K562 (cell line): ENCODE results near the gene SUMF2. TPM values are rescaled to one million over a fixed set of nuclear protein-coding genes. Genes with fewer than 3 reads are reported as not detected.

Source experiments
- ATAC-seq: fragments of 200-7000 bp; cut with Tn5 transposase; 3 replicates; pipeline ENCODE4 v1.9.1; 2020; ENCODE audit warnings: moderate library complexity
- BruUV-seq: library from RNA; stranded (reverse); fragments of 400-500 nt; replicated peaks from 2 replicates; lab custom pipeline; 2021; lab: Mats Ljungman, UMichigan
- CTCF ChIA-PET: fragments of 300-600 bp; formaldehyde crosslinking; extraction: SDS; loops from one replicate; lab custom pipeline; 2021; ENCODE audit warnings: low intra/inter-chr PET ratio; lab: Yijun Ruan, JAX
- POLR2A ChIA-PET: fragments of 300-600, 350-650 bp; sonication (Branson Sonifier 250); formaldehyde crosslinking; extraction: SDS; loops from one replicate; lab custom pipeline; 2021; ENCODE audit warnings: antibody characterized with exemption, inconsistent platforms; lab: Yijun Ruan, JAX
- DNase-seq, 4 experiments: peaks; one replicate each; pipeline versions ENCODE4 v3.0.0 to v3.0.0-alpha.2; 2011 to 2018; ENCODE audit warnings: low spot score in 3 of 4, mixed read lengths in 3 of 4; ENCODE audit errors: extremely low read depth in 1 of 4
- FAIRE-seq: peaks from 2 replicates; lab custom pipeline; 2011; peaks lifted over from hg19 to GRCh38; lab: Jason Lieb, UNC
- H2AFZ ChIP-seq: 2 replicates; pipeline ENCODE4 v1.6.0; 2011; ENCODE audit warnings: low read depth, low read length, control low read depth, inconsistent platforms
- H3K27ac ChIP-seq: fragments of 200-600 bp; 3 replicates; pipeline ENCODE4 v1.8.0; 2011; ENCODE audit warnings: low read depth, mild to moderate bottlenecking, control low read depth, inconsistent platforms, low read length, moderate library complexity, mixed read lengths; ENCODE audit errors: extremely low read depth
- H3K27me3 ChIP-seq, 2 experiments: fragments of 300-600 bp in 1 of 2; 2 replicates in 1 of 2; 3 replicates in 1 of 2; pipeline versions ENCODE4 v1.6.0 to v1.8.0; 2011; ENCODE audit warnings: inconsistent platforms in 2 of 2, low read length in 2 of 2, mild to moderate bottlenecking in 1 of 2, mixed read lengths in 1 of 2, moderate library complexity in 1 of 2; ENCODE audit not compliant: control insufficient read depth in 2 of 2, insufficient read depth in 2 of 2
- H3K36me3 ChIP-seq: fragments of 300-600 bp; 3 replicates; pipeline ENCODE4 v1.8.0; 2011; ENCODE audit warnings: mild to moderate bottlenecking, low read length, inconsistent platforms; ENCODE audit not compliant: control insufficient read depth, insufficient read depth
- H3K4me1 ChIP-seq, 2 experiments: fragments of 200-600 bp in 1 of 2; replicated peaks in 1 of 2; 2 replicates in 1 of 2; 3 replicates in 1 of 2; pipeline versions ENCODE4 v1.5.1 to v1.8.0; 2011; ENCODE audit warnings: inconsistent platforms in 2 of 2, low read length in 2 of 2, mild to moderate bottlenecking in 1 of 2, mixed read lengths in 1 of 2, moderate library complexity in 1 of 2; ENCODE audit not compliant: control insufficient read depth in 2 of 2, insufficient read depth in 2 of 2
- H3K4me2 ChIP-seq: 2 replicates; pipeline ENCODE4 v1.6.1; 2011; ENCODE audit warnings: low read length, control low read depth, inconsistent platforms, mixed read lengths; ENCODE audit not compliant: insufficient read depth
- H3K4me3 ChIP-seq: fragments of 200-600 bp; sonication (generic), shearing (Covaris generic); 2 replicates; pipeline ENCODE4 v1.5.1; 2016; ENCODE audit warnings: control low read depth, inconsistent platforms
- H3K79me2 ChIP-seq: fragments of 200-600 bp; 3 replicates; pipeline ENCODE4 v1.8.0; 2011; ENCODE audit warnings: low read length, inconsistent platforms; ENCODE audit not compliant: control insufficient read depth, insufficient read depth
- H3K9ac ChIP-seq, 2 experiments: 2 replicates each; pipeline versions ENCODE4 v1.6.0 to v1.6.1; 2011; ENCODE audit warnings: low read depth in 2 of 2, low read length in 2 of 2, control low read depth in 1 of 2, inconsistent platforms in 1 of 2, mild to moderate bottlenecking in 1 of 2, mixed read lengths in 1 of 2; ENCODE audit not compliant: insufficient read depth in 1 of 2
- H3K9me1 ChIP-seq: one replicate; pipeline ENCODE4 v1.6.0; 2011; ENCODE audit warnings: inconsistent platforms, mild to moderate bottlenecking, low read length, moderate library complexity; ENCODE audit not compliant: control insufficient read depth, insufficient read depth
- H3K9me3 ChIP-seq: replicated peaks from 2 replicates; pipeline ENCODE4 v1.5.1; 2011; ENCODE audit warnings: low read depth, low read length, inconsistent platforms; ENCODE audit not compliant: control insufficient read depth, insufficient read depth
- H4K20me1 ChIP-seq: replicated peaks from 2 replicates; pipeline ENCODE4 v1.6.1; 2011; ENCODE audit warnings: low read length, inconsistent platforms, mixed read lengths; ENCODE audit not compliant: control insufficient read depth, insufficient read depth
- CHD2 ChIP-seq: IDR thresholded peaks from 2 replicates; pipeline ENCODE4 v1.6.1; 2011; ENCODE audit warnings: low read depth, low read length
- HDAC6 ChIP-seq: IDR thresholded peaks from 2 replicates; pipeline ENCODE4 v1.6.1; 2012; ENCODE audit warnings: low read depth, mild to moderate bottlenecking, control low read depth, inconsistent platforms, low read length, moderate library complexity
- MEF2D ChIP-seq: conservative IDR thresholded peaks from 2 replicates; pipeline ENCODE4 v1.6.1; 2016; ENCODE audit warnings: low read depth, missing genetic modification characterization, missing compliant biosample characterization
- RBBP5 ChIP-seq: fragments of 200-600 bp; sonication (generic); IDR thresholded peaks from 2 replicates; pipeline ENCODE4 v1.6.1; 2012; ENCODE audit warnings: borderline replicate concordance, mild to moderate bottlenecking, low read length, control low read depth, inconsistent platforms; ENCODE audit not compliant: insufficient read depth, poor library complexity, severe bottlenecking
- RBFOX2 ChIP-seq: fragments of 200-400 bp; formaldehyde crosslinking; IDR thresholded peaks from 2 replicates; pipeline ENCODE4 v1.6.1; 2017; ENCODE audit warnings: low read depth, mild to moderate bottlenecking, low read length, moderate library complexity
- RBM25 ChIP-seq: fragments of 200-400 bp; formaldehyde crosslinking; IDR thresholded peaks from 2 replicates; pipeline ENCODE4 v1.6.1; 2018; ENCODE audit warnings: low read length, low read depth, moderate library complexity; ENCODE audit not compliant: severe bottlenecking
- SIN3B ChIP-seq: fragments of 450-650 bp; IDR thresholded peaks from 2 replicates; pipeline ENCODE4 v1.6.1; 2017; ENCODE audit warnings: low read depth, mild to moderate bottlenecking, moderate library complexity
- SPI1 ChIP-seq: IDR thresholded peaks from 2 replicates; pipeline ENCODE4 v1.6.1; 2011; ENCODE audit warnings: low read depth, low read length, control low read depth, borderline replicate concordance
- SUPT5H ChIP-seq: fragments of 450-650 bp; IDR thresholded peaks from 2 replicates; pipeline ENCODE4 v1.6.1; 2016
- TBL1XR1 ChIP-seq, 2 experiments: IDR thresholded peaks; 2 replicates each; pipeline ENCODE4 v1.6.1; 2012; ENCODE audit warnings: improper control_type of control experiment in 2 of 2, low read length in 2 of 2, mild to moderate bottlenecking in 1 of 2
- ZFX ChIP-seq: sonication (generic); formaldehyde crosslinking; IDR thresholded peaks from 2 replicates; pipeline ENCODE4 v1.8.0; 2022; ENCODE audit warnings: mild to moderate bottlenecking, missing genetic modification reagents, moderate library complexity
- ZNF124 ChIP-seq: sonication (generic); formaldehyde crosslinking; IDR thresholded peaks from 2 replicates; pipeline ENCODE4 v1.8.1; 2022; ENCODE audit warnings: missing genetic modification reagents
- ZNF830 ChIP-seq: fragments of 250-450 bp; sonication (Bioruptor Pico); IDR thresholded peaks from 2 replicates; pipeline ENCODE4 v1.5.0; 2021; ENCODE audit warnings: mild to moderate bottlenecking
- WGBS: fragments of 100-300 bp; shearing (Covaris generic); methylation state at CpG from one replicate; pipeline ENCODE4 v1.1.6; 2016; ENCODE audit warnings: low coverage, mixed read lengths; ENCODE audit not compliant: insufficient coverage; ENCODE audit errors: missing lambda C conversion rate; 5-methylcytosine and 5-hydroxymethylcytosine counted together
- in situ Hi-C: fragments of 300-500 bp; cut with MboI; formaldehyde crosslinking; loops from 4 replicates; pipeline ENCODE4 v1.15.0; 2018; ENCODE audit warnings: inconsistent platforms, mixed read lengths
- intact Hi-C: fragments of 100-400 bp; cut with micrococcal nuclease; formaldehyde crosslinking; loops from 2 replicates; pipeline ENCODE4 v1.14.2; 2022
- polyA plus RNA-seq, 8 experiments: library from polyadenylated mRNA; depleted of rRNA in 4 of 8; stranded (reverse) in 5 of 8; unstranded in 3 of 8; fragments of >200 nt; fragmentation: Nextera tagmentation in 2 of 8; fragmentation: Illumina TruSeq in 1 of 8; extraction: Ambion mirVana in 2 of 8; extraction: Trizol in 1 of 8; gene quantifications; 2 replicates each; pipeline versions ENCODE4 v1.2.1 to v1.2.3, GENCODE V29; 2011 to 2014; ENCODE audit warnings: inconsistent platforms in 1 of 8, missing spikeins in 1 of 8
- total RNA-seq, 7 experiments: library from RNA; depleted of rRNA in 6 of 7; stranded (reverse); fragments of >200 nt in 6 of 7; fragmentation: Illumina TruSeq in 2 of 7; extraction: Trizol in 2 of 7; gene quantifications; 2 replicates each; pipeline versions ENCODE4 v1.2.1 to v1.2.3, GENCODE V29; 2011 to 2021; ENCODE audit warnings: low replicate concordance in 1 of 7
- TF ChIP-seq, protein P1 (sequence below), 3 experiments: IDR thresholded peaks in 2 of 3; conservative IDR thresholded peaks in 1 of 3; 2 replicates each; pipeline ENCODE4 v1.5.1; 2011 to 2012; ENCODE audit warnings: low read length in 3 of 3, mild to moderate bottlenecking in 3 of 3, control low read depth in 2 of 3, improper control_type of control experiment in 1 of 3, inconsistent platforms in 1 of 3, low read depth in 1 of 3, mixed read lengths in 1 of 3, moderate library complexity in 1 of 3; ENCODE audit not compliant: insufficient read depth in 2 of 3
- TF ChIP-seq, protein P2 (sequence below): fragments of 450-650 bp; formaldehyde crosslinking; conservative IDR thresholded peaks from 2 replicates; pipeline ENCODE4 v1.4.0; 2022; ENCODE audit warnings: mild to moderate bottlenecking, missing genetic modification characterization
- TF ChIP-seq, protein P3 (sequence below): IDR thresholded peaks from 2 replicates; pipeline ENCODE4 v1.6.1; 2014; ENCODE audit warnings: antibody characterized with exemption

The SUMF2 gene
- total and polyA plus RNA-seq, 9 of the 15 experiments (the other 6 are each of a cell fraction or from before 2014, with no cell fraction given): 39.0 to 113 (median 67.7) TPM

GRCh38 chr7:56092789-56093531 lies 28.9 kb downstream of the SUMF2 start, which contains the start of gene PHKG1 (continued):
- TF ChIP-seq, protein P1, sequence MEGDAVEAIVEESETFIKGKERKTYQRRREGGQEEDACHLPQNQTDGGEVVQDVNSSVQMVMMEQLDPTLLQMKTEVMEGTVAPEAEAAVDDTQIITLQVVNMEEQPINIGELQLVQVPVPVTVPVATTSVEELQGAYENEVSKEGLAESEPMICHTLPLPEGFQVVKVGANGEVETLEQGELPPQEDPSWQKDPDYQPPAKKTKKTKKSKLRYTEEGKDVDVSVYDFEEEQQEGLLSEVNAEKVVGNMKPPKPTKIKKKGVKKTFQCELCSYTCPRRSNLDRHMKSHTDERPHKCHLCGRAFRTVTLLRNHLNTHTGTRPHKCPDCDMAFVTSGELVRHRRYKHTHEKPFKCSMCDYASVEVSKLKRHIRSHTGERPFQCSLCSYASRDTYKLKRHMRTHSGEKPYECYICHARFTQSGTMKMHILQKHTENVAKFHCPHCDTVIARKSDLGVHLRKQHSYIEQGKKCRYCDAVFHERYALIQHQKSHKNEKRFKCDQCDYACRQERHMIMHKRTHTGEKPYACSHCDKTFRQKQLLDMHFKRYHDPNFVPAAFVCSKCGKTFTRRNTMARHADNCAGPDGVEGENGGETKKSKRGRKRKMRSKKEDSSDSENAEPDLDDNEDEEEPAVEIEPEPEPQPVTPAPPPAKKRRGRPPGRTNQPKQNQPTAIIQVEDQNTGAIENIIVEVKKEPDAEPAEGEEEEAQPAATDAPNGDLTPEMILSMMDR (IDR thresholded peaks at IDR 0.05 in 2 of 3, conservative IDR thresholded peaks at IDR 0.05 in 1 of 3; ENCODE audit: insufficient read depth in 2 of 3, low read depth in 1 of 3, low read length in 3 of 3): peak; percentile 54 to 59 (median 56); a peak in 5 of 6 replicates
- no peak for TF ChIP-seq ZNF124 (CRISPR knock-in tag)
- no peak for TF ChIP-seq ZFX (CRISPR knock-in tag)
- TF ChIP-seq SIN3B: no peak

GRCh38 chr7:56097700-56098099 lies 33.6 kb downstream of the SUMF2 start:
- H3K4me2 ChIP-seq: no peak overlapping the region
- BruUV-seq: no TSS peak
- no peaks in the 10 kb centered on the region; a peak in 1 of 5 replicates for H3K4me1 ChIP-seq
- ChIA-PET POLR2A (interaction anchor here (0.8 to 3.7 kb wide), 2 partner anchors 9 to 46 kb away, joined by 3 to 12 read pairs; partner anchors contain the start of gene CHCHD2), CTCF (no interaction called here)
- H3K9ac ChIP-seq: no peak overlapping the region; a peak in 1 of 4 replicates
- 35% methylated on average over 5 of the region's 5 CpGs for WGBS
- H3K36me3 ChIP-seq: peaks cover 36% of the 10 kb centered on the region
- H3K4me3 ChIP-seq: no peak overlapping the region
- H2AFZ ChIP-seq: no peak overlapping the region
- ATAC-seq: peak; percentile 13
- H3K9me1 ChIP-seq: no peaks in the 10 kb centered on the region
- no peaks in the 10 kb centered on the region for H3K9me3 ChIP-seq
- intact Hi-C loops (no loop called here), in situ Hi-C loops (no loop called here)
- DNase-seq: peak in 3 of 4 experiments; percentile 39 to 52 (median 43)
- H3K27me3 ChIP-seq: no peaks in the 10 kb centered on the region
- H4K20me1 ChIP-seq: no peaks in the 10 kb centered on the region
- peaks cover 3% of the 10 kb centered on the region; the same call in 1 of the 3 replicates for H3K79me2 ChIP-seq
- no peak overlapping the region; the same call in 2 of the 3 replicates for H3K27ac ChIP-seq
- no peak for FAIRE-seq
- TF ChIP-seq, protein P2, sequence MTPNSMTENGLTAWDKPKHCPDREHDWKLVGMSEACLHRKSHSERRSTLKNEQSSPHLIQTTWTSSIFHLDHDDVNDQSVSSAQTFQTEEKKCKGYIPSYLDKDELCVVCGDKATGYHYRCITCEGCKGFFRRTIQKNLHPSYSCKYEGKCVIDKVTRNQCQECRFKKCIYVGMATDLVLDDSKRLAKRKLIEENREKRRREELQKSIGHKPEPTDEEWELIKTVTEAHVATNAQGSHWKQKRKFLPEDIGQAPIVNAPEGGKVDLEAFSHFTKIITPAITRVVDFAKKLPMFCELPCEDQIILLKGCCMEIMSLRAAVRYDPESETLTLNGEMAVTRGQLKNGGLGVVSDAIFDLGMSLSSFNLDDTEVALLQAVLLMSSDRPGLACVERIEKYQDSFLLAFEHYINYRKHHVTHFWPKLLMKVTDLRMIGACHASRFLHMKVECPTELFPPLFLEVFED (CRISPR knock-in tag): no peak
- no peak for TF ChIP-seq HDAC6
- TF ChIP-seq, protein P3, sequence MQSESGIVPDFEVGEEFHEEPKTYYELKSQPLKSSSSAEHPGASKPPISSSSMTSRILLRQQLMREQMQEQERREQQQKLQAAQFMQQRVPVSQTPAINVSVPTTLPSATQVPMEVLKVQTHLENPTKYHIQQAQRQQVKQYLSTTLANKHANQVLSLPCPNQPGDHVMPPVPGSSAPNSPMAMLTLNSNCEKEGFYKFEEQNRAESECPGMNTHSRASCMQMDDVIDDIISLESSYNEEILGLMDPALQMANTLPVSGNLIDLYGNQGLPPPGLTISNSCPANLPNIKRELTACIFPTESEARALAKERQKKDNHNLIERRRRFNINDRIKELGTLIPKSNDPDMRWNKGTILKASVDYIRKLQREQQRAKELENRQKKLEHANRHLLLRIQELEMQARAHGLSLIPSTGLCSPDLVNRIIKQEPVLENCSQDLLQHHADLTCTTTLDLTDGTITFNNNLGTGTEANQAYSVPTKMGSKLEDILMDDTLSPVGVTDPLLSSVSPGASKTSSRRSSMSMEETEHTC: no peak
- TF ChIP-seq RBFOX2: peak; percentile 26
- no peak for TF ChIP-seq RBBP5
- TF ChIP-seq ZNF830 (CRISPR knock-in tag): no peak
- no peak for TF ChIP-seq MEF2D (tag)
- TF ChIP-seq SUPT5H: 0 out of 2 replicates have a peak, but pooled peaks have one; percentile 2
- no peak for TF ChIP-seq TBL1XR1 (IDR thresholded peaks at IDR 0.05; ENCODE audit: low read length in 2 of 2)
- no peak for TF ChIP-seq RBM25
- TF ChIP-seq CHD2: no peak
- peak; percentile 57 for TF ChIP-seq SPI1
